Right lobe of liver (tissue), 4 donors: Measurements from ENCODE around the gene GGACT.

Experiments
- CTCF ChIP-seq, 4 donors: fragments of 200-600 bp in 3 of 4; fragments of 450-650 bp in 1 of 4; IDR thresholded peaks; one replicate each; pipeline versions ENCODE4 v1.5.1 to v1.8.0; 2016 to 2022; ENCODE audit warnings: antibody characterized with exemption in 4 of 4, mild to moderate bottlenecking in 2 of 4
- POLR2A ChIP-seq: fragments of 450-650 bp; IDR thresholded peaks from one replicate; pipeline ENCODE4 v1.6.1; 2017; ENCODE audit warnings: antibody characterized with exemption, mild to moderate bottlenecking
- donor health status: DM: no; HTN: no; CAD: no.
- donor health status: DM: no; HTN: no; CAD: no.
- donor health status: DM: no; HTN: yes; CAD: no.

- TF ChIP-seq POLR2A (no peak), CTCF (IDR thresholded peaks at IDR 0.05) (no peak)
These were observed 39.3 kb downstream of the GGACT start for GRCh38 chr13:100549316-100549715.
